B cell (primary cell): ENCODE results near the gene LRFN4. TPM values are rescaled to one million over a fixed set of nuclear protein-coding genes. Genes with fewer than 3 reads are reported as not detected.
"Not testable (repeated sequence)": the region's sequence is repeated elsewhere in the genome, so short reads cannot be mapped to it uniquely, and the experiment has no call there.

Source experiments
- ATAC-seq: fragments of 200-7000 bp; cut with Tn5 transposase; one replicate; pipeline ENCODE4 v1.10.0; 2021; ENCODE audit warnings: low read depth, mild to moderate bottlenecking, moderate number of reproducible peaks, moderate library complexity
- CTCF ChIA-PET: fragments of 350-600 bp; sonication (Branson Sonifier 250); formaldehyde crosslinking; loops from one replicate; lab custom pipeline; 2021; ENCODE audit warnings: antibody characterized with exemption, inconsistent platforms; lab: Charles Lee
- POLR2A ChIA-PET: fragments of 350-600 bp; sonication (Branson Sonifier 250); formaldehyde crosslinking; loops from one replicate; lab custom pipeline; 2021; ENCODE audit warnings: antibody characterized with exemption; lab: Charles Lee
- DNase-seq: peaks from one replicate; pipeline ENCODE4 v3.0.0; 2013
- H2AFZ ChIP-seq: 2 replicates; pipeline ENCODE4 v1.6.1; 2012; ENCODE audit warnings: mild to moderate bottlenecking, low read depth, low read length; ENCODE audit not compliant: insufficient read depth, poor library complexity, severe bottlenecking
- H3K27ac ChIP-seq, 2 donors: 1 replicate in 1 of 2; 2 replicates in 1 of 2; pipeline ENCODE4 v1.5.1; 2012 to 2013; ENCODE audit warnings: low read length in 2 of 2, mild to moderate bottlenecking in 2 of 2, moderate library complexity in 1 of 2
- H3K27me3 ChIP-seq, 4 experiments: fragments of 200-600 bp in 1 of 4; sonication (generic) in 1 of 4; replicated peaks in 1 of 4; 1 replicate in 2 of 4; 2 replicates in 2 of 4; pipeline versions ENCODE4 v1.6.1 to v1.7.0; 2013 to 2016; ENCODE audit warnings: low read length in 3 of 4, mild to moderate bottlenecking in 2 of 4, mixed read lengths in 1 of 4, moderate library complexity in 1 of 4; ENCODE audit not compliant: insufficient read depth in 4 of 4, control insufficient read depth in 3 of 4; ENCODE audit errors: control extremely low read depth in 1 of 4
- H3K36me3 ChIP-seq, 2 experiments: replicated peaks in 1 of 2; 1 replicate in 1 of 2; 2 replicates in 1 of 2; pipeline versions ENCODE4 v1.6.1 to v1.7.1; 2013; ENCODE audit warnings: low read length in 1 of 2; ENCODE audit not compliant: insufficient read depth in 2 of 2, control insufficient read depth in 1 of 2; ENCODE audit errors: control extremely low read depth in 1 of 2, extremely low read depth in 1 of 2
- H3K4me1 ChIP-seq, 2 donors: fragments of 200-600 bp in 1 of 2; sonication (generic) in 1 of 2; 1 replicate in 1 of 2; 2 replicates in 1 of 2; pipeline versions ENCODE4 v1.5.1 to v1.6.1; 2013 to 2017; ENCODE audit warnings: low read length in 2 of 2; ENCODE audit not compliant: control insufficient read depth in 2 of 2, insufficient read depth in 2 of 2
- H3K4me2 ChIP-seq: replicated peaks from 2 replicates; pipeline ENCODE3; 2012; ENCODE audit warnings: mild to moderate bottlenecking, low read depth, low read length; ENCODE audit not compliant: poor library complexity, severe bottlenecking
- H3K4me3 ChIP-seq, 5 experiments: fragments of 200-600 bp in 1 of 5; sonication (generic) in 1 of 5; 1 replicate in 3 of 5; 2 replicates in 2 of 5; pipeline versions ENCODE4 v1.5.1 to v1.7.0; 2011 to 2016; ENCODE audit warnings: low read length in 4 of 5, mild to moderate bottlenecking in 4 of 5, low read depth in 2 of 5, control low read depth in 1 of 5, moderate library complexity in 1 of 5; ENCODE audit not compliant: insufficient read depth in 1 of 5; ENCODE audit errors: control extremely low read depth in 1 of 5, extremely low read depth in 1 of 5
- H3K79me2 ChIP-seq: fragments of 200-600 bp; sonication (generic); one replicate; pipeline ENCODE4 v1.6.0; 2016; ENCODE audit warnings: low read length; ENCODE audit not compliant: control insufficient read depth, insufficient read depth
- H3K9ac ChIP-seq: fragments of 200-600 bp; sonication (generic); 2 replicates; pipeline ENCODE4 v1.6.1; 2017; ENCODE audit warnings: mild to moderate bottlenecking, low read length, moderate library complexity
- H3K9me3 ChIP-seq, 3 donors: one replicate each; pipeline versions ENCODE4 v1.6.1 to v1.7.1; 2013; ENCODE audit warnings: low read length in 2 of 3; ENCODE audit not compliant: control insufficient read depth in 2 of 3, insufficient read depth in 1 of 3; ENCODE audit errors: control extremely low read depth in 1 of 3
- H4K20me1 ChIP-seq: 2 replicates; pipeline ENCODE4 v1.6.0; 2012; ENCODE audit warnings: mild to moderate bottlenecking, low read length; ENCODE audit not compliant: insufficient read depth, control insufficient read depth, poor library complexity, severe bottlenecking
- H3K27ac Mint-ChIP-seq: one replicate; pipeline ENCODE4 v1.8.0; 2021; ENCODE audit warnings: mixed read lengths
- H3K27me3 Mint-ChIP-seq: one replicate; pipeline ENCODE4 v1.8.0; 2021; ENCODE audit warnings: mixed read lengths
- H3K4me1 Mint-ChIP-seq: one replicate; pipeline ENCODE4 v1.8.0; 2021; ENCODE audit warnings: mixed read lengths
- H3K4me3 Mint-ChIP-seq: one replicate; pipeline ENCODE4 v1.8.0; 2021; ENCODE audit warnings: mixed read lengths
- H3K9me3 Mint-ChIP-seq: one replicate; pipeline ENCODE4 v1.8.0; 2022; ENCODE audit warnings: mixed read lengths; ENCODE audit not compliant: insufficient read depth
- CTCF ChIP-seq: fragments of 200-600 bp; IDR thresholded peaks from one replicate; pipeline ENCODE4 v1.8.0; 2022; ENCODE audit warnings: antibody characterized with exemption, mild to moderate bottlenecking
- EZH2 ChIP-seq: IDR thresholded peaks from 2 replicates; pipeline ENCODE4 v1.6.1; 2012; ENCODE audit warnings: borderline replicate concordance, low read depth, mild to moderate bottlenecking, moderate library complexity, low read length; ENCODE audit not compliant: insufficient read depth, poor library complexity, severe bottlenecking
- WGBS: methylation state at CpG from one replicate; pipeline ENCODE4 v1.1.5; 2013; ENCODE audit warnings: missing lambda C conversion rate; ENCODE audit not compliant: insufficient coverage; 5-methylcytosine and 5-hydroxymethylcytosine counted together
- intact Hi-C: fragments of 100-400 bp; cut with micrococcal nuclease; formaldehyde crosslinking; loops from one replicate; pipeline ENCODE4 v1.10.0; 2022
- polyA plus RNA-seq: library from polyadenylated mRNA; depleted of rRNA; stranded (reverse); fragments of >200 nt; gene quantifications from 2 replicates; pipeline ENCODE4 v1.2.3, GENCODE V29; 2012
- total RNA-seq, 2 donors: library from RNA; stranded (reverse); fragments of 120-200 nt in 1 of 2; gene quantifications; 1 replicate in 1 of 2; 2 replicates in 1 of 2; pipeline versions ENCODE4 v1.2.3 to v1.2.4, GENCODE V29; 2013 to 2022

The LRFN4 gene
- total and polyA plus RNA-seq, 2 donors (not counting 1 experiment from before 2014, with no cell fraction given), result 7.1 to 12.1 TPM

GRCh38 chr11:66823700-66824099 is 33.2 kb upstream of the LRFN4 start:
- Histone ChIP-seq H3K4me2 (no peak overlapping the region), H3K79me2 (peaks cover 3% of the 10 kb centered on the region), H3K9me3 (no peaks in the 10 kb centered on the region), H3K4me1 (no peaks in the 10 kb centered on the region), H3K36me3 (peaks cover 0 to 24% of the 10 kb centered on the region in 2 experiments), H3K9ac (no peak overlapping the region), H2AFZ (no peak overlapping the region), H3K27ac (no peak overlapping the region), H3K27me3 (no peaks in the 10 kb centered on the region), H3K4me3 (no peak overlapping the region), H4K20me1 (no peaks in the 10 kb centered on the region)
- no peaks in the 10 kb centered on the region for H3K4me1 Mint-ChIP-seq
- no CpG with 5 or more reads among the region's 4 CpGs for WGBS
- H3K4me3 Mint-ChIP-seq, result no peak overlapping the region
- H3K27ac Mint-ChIP-seq, result no peak overlapping the region
- no peaks in the 10 kb centered on the region for H3K27me3 Mint-ChIP-seq
- TF ChIP-seq EZH2, result no peak
- TF ChIP-seq CTCF, result no peak
- ChIA-PET POLR2A (no interaction called here), CTCF (interaction anchor here (0.6 to 1.1 kb wide), 3 partner anchors 28 to 89 kb away, joined by 3 to 4 read pairs (median 4); no protein-coding TSS in a partner anchor)
- intact Hi-C loops, result no loop called here
- DNase-seq (no peak), ATAC-seq (no peak)
- no peaks in the 10 kb centered on the region for H3K9me3 Mint-ChIP-seq

GRCh38 chr11:66824573-66824972 is 32.3 kb upstream of the LRFN4 start:
- peaks cover 0 to 25% of the 10 kb centered on the region in 2 experiments for H3K36me3 ChIP-seq
- H3K4me1 Mint-ChIP-seq, DNase-seq, intact Hi-C loops, H2AFZ ChIP-seq, H4K20me1 ChIP-seq, H3K4me3 ChIP-seq, H3K9me3 Mint-ChIP-seq, H3K9ac ChIP-seq, H3K4me2 ChIP-seq, H3K9me3 ChIP-seq, H3K27me3 Mint-ChIP-seq, ATAC-seq, POLR2A ChIA-PET, H3K27me3 ChIP-seq, H3K4me3 Mint-ChIP-seq, H3K27ac ChIP-seq, H3K79me2 ChIP-seq, H3K27ac Mint-ChIP-seq, H3K4me1 ChIP-seq: not testable (repeated sequence)
- CTCF ChIA-PET, result interaction anchor here (0.6 to 1.0 kb wide), 2 partner anchors 28 to 90 kb away, joined by 4 read pairs; no protein-coding TSS in a partner anchor
- WGBS, result 100% methylated on average over 1 of the region's 4 CpGs
